GM19468 (cell line): ENCODE results near the gene VSIG10L.

Experiments
- ATAC-seq: cut with Tn5 transposase; IDR thresholded peaks from one replicate; pipeline ENCODE4 v1.9.1; 2021; ENCODE audit warnings: mild to moderate bottlenecking, moderate library complexity, moderate number of reproducible peaks; ENCODE audit not compliant: unreplicated experiment; ENCODE audit errors: extremely low read depth

VSIG10L gene

GRCh38 chr19:51282335-51282734, 59.6 kb downstream of the VSIG10L start:
- no peak for ATAC-seq
